Right ventricle myocardium inferior (tissue), 1 donor: ENCODE data around the gene ZNF208. TPM values are rescaled to one million over a fixed set of nuclear protein-coding genes. Genes with fewer than 3 reads are reported as not detected.
A peak's percentile ranks its signal among the peaks of the same experiment; 100 is the strongest.
"Not testable (repeated sequence)": the region's sequence is repeated elsewhere in the genome, so short reads cannot be mapped to it uniquely, and the experiment has no call there.

Experiments used
- ATAC-seq: fragments of 200-7000 bp; cut with Tn5 transposase; one replicate; pipeline ENCODE4 v1.9.1; 2020; ENCODE audit warnings: mild to moderate bottlenecking, moderate library complexity
- DNase-seq: peaks from one replicate; pipeline ENCODE4 v3.0.0; 2021; ENCODE audit errors: missing footprints
- intact Hi-C: fragments of 100-400 bp; cut with DNase I; formaldehyde crosslinking; loops from one replicate; pipeline ENCODE4 v1.11.0; 2022
- long read RNA-seq: library from polyadenylated mRNA; unstranded; transcript quantifications from one replicate; pipeline ENCODE4 v2.0.0, GENCODE V29; 2021
- total RNA-seq: library from RNA; stranded (reverse); fragmentation: NEBNext Ultra II Directional; extraction: Animal tissue kit (Norgen Biotek cat#: 25700); gene quantifications from one replicate; pipeline ENCODE4 v1.2.1, GENCODE V29; 2021
- donor health status: DM: no; HTN: yes; CAD: no; lungs with severe emphysema.

ZNF208 gene
- total RNA-seq = 23.6 TPM
- long read RNA-seq, partial matches to known transcripts = 0 of 5 reads
- long read RNA-seq, other reads (novel, unspliced or antisense) = 3 of 5 reads

DNA sequence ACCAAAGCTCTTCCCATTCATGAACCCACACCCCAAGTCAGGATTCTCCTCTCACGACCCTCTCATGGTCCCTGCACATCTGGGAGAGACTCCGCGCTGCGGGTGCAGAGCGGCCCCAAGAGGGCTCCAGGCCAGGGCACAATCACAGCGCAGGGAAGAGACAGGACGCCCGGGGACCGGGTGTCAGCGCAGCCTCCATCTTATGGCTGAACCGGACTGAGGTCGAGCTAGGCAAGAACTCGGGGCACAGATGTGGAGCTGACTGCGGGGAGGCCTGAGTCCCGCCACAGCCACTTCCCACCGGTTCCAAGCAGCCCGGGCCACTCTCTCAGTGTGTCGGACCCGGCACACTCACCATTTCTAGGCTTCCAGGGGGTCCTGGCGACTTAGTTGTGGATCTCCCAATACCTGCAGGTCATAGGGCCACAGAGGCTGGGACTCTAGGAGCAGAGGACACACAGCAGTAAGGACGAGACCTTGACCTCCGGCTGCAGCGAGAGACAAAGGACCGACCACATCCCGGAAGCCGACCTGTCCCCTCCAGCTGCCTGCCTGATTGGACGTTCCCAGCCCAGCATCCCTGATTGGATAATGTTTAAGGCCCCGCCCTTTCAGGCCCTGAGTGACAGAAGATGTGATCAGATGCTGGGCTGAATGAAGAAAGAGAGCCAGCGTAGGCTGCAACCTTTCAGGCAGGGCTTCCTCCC is at the start of gene ZNF208:
Gene ZNF208 (minus strand): TSS at position 507 of the 707 bp plus-strand sequence. CDS start 149 bp downstream, at position 358.
- peak; percentile 98 for ATAC-seq
- peak; percentile 70 for DNase-seq
- intact Hi-C loops = not testable (repeated sequence)

DNA sequence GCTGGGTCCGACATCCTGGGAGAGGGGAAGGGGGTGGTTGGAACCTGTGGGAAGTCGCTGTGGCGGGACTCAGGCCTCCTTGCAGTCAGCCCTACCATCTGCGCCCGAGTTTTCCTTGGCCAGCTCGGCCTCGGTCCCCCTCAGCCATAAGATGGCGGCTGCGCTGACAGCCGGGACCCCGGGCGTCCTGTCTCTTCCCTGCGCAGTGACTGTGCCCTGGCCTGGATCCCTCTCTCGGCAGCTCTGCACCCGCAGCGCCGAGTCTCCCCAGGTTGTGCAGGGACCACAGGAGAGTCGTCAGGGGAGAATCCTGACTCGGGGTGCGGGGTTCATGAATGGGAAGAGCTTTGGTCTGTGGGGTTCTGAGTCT is 41.9 kb upstream of the ZNF208 start:
- peak; percentile 40 for ATAC-seq
- no peak for DNase-seq
- intact Hi-C loops = no loop called here

DNA sequence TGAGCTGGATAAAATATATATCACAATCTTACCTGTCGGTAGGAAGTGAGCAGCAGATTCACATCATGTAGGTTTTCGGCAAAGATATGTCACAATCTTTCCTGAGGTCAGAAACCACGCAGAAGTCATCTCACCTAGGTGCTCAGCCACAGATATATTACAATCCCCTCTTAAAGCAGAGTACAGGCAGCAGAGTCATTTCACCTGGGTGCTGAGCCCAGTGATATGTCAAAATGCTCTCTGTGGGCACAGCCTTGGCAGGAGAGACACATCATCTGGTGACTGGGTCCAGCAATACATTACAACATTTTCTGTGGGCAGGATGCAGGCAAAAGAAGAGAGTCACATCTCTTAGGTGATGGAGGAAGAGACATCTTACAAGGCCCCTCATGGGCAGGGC is 30.4 kb upstream of the ZNF208 start:
- intact Hi-C loops, DNase-seq, ATAC-seq: not testable (repeated sequence)

DNA sequence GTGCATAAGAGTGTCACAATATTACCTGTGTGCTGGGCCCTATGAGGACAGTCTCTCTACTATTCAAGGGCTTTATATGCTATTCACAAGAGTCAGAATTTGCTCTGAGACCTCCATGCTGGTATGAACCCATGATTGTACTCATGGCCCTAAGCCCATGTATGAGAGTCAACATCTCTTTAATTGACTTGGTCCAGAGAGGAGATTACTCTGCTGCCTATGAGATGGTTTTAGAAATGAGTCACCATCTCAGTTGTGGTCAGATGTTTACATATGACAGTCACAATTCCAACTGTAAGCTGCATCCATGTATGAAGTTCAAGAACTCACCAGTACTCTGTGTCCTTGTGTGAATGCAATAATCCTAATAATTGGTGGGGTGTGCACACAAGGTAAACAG is 19.9 kb upstream of the ZNF208 start:
- no peak for DNase-seq
- ATAC-seq = no peak
- intact Hi-C loops = no loop called here

DNA sequence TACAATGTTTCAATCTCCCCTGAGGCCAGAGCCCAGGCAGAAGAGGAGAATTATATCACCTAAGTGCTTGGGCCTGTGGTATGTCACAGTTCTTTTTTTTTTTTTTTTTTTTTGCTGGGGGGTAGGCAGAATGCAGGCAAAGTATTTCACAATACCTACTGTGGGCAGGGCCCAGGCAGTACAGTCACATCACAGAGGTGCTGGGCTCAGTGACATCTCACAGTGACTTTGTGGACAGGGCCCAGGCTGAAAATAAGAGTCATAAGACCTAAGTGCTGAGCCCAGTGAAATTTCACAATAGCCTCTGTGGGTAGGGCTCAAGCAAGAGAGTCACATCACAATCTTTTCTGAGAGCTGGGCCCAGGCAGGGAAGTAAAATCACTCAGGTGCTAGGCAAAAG is 15.9 kb upstream of the ZNF208 start:
- peak; percentile 37 for ATAC-seq
- intact Hi-C loops = no loop called here
- no peak for DNase-seq

GRCh38 chr19:22025539-22025938 is 14.8 kb upstream of the ZNF208 start:
- DNase-seq, ATAC-seq, intact Hi-C loops: not testable (repeated sequence)

GRCh38 chr19:21970466-21970865 is 40.3 kb downstream of the ZNF208 start:
- no peak for ATAC-seq
- DNase-seq = no peak
- intact Hi-C loops = no loop called here

DNA sequence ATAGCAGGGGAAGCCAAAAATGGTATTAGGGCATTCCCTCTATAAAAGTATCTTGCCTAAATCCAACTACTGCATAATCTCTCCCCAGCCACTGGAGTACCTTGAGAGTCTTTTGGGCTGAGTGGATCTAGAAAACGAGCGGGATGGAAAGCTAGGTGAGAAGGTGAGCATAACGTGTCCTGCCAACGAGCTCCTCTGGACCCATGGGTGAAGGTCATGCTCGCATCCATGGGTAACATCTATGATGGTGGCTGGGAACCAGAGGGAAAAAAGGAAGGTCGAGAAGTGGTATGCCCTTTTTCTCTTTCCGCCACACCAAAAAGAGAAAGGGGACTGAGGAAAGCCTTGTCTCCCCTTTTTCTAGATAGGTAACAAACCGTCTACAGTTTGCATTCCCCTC is 63.0 kb downstream of the ZNF208 start:
- intact Hi-C loops = no loop called here
- DNase-seq (no peak), ATAC-seq (no peak)

DNA sequence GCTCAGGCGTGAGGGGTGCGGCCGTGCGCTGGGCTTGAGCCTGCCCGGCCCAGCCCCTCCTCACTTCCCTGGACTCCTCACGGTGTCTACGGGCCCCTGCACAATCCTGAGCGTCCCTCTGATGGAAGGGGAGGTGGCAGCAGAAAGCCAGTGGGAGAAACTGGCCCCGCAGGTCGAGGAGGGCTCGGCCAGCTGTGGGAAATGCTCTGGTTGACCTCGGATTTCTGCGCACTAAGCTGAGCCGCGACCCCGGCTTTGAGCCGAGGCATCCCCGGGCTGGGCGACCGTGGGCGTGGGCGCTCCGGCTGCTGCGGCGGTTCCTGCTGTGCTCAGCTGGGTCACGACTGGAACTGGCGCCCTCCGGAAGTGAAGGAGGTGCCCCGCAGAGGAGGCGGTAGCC is 70.1 kb downstream of the ZNF208 start:
- no peak for DNase-seq
- intact Hi-C loops = no loop called here
- ATAC-seq = no peak

DNA sequence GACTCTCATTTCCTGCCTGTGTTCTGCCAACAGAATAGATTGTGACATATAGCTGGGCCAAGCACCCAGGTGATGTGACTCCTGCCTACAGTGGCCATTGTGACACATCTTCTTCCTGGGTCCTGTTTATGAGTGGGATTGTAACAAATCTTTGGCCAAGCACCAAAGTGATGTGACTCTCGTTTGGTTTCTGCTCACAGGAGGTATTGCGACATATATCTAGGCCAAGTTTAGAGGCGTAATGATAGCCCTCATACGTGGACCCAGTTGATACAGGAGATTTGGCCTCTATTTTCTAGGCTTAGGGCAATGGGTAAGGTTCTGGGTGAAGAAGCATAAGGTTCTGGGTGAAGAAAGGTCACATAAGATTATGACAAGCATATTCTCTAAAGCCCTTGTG is 76.2 kb downstream of the ZNF208 start:
- no peak for DNase-seq
- ATAC-seq = no peak
- intact Hi-C loops = no loop called here

DNA sequence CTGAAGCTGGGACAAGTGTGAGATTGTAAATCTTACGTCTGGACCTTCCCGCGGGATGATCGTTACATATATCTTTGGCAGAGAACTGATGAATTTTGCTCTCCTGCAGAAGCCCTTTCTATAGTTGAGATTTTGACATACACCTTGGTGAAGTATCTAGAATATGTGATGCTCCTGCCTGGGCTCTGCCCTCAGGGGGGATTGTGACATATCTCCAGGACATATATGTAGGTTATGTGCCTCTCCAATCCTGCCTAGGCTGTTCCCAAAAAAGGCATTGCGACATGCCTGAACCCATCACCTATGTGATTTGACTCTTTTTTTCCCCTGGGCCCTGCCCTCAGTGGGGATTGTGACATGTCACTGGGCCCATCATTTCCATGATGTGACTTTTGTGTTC is 76.6 kb downstream of the ZNF208 start:
- no peak for ATAC-seq
- intact Hi-C loops = no loop called here
- DNase-seq = no peak

DNA sequence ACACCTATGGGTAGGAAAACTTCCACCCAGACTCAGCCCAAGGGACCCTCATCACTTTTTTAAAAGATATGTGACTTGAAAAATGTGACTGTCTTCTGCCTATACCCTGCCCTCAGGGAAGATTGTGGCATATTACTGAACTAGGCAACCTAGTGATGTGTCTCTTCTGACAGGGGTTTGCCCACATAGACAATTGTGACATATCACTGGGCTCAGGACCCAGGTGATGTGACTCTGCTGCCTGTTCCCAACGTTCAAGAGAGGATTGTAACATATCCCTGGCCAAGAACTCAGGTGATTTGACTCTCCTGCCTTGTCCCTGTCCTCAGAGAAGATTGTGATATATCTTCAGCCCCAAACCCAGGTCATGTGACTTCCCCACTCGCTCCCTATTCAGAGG is 88.5 kb downstream of the ZNF208 start:
- intact Hi-C loops = no loop called here
- ATAC-seq (no peak), DNase-seq (no peak)

DNA sequence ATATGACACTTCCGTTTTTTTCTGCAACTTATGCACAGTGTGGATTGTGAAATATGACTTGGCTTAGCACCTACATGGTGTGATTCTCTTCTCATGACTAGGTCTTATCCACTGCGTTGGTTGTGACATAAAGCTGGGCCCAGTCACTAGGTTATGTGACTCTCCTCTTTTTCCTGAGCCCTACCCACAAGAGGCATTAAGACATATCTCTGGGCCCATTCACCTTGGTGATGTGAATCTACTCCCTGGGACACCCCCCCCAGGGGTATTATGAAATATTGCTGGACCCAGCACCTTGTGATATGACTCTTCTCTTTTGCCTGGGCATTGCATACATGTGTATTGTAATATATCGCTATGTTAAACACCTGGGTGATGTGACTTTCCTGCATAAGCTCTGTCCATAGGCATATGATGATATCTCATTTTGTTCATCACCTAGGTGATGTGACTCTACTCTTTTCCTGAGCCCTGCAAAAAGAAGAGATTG is 89.0 kb downstream of the ZNF208 start:
- ATAC-seq (no peak), DNase-seq (no peak)
- intact Hi-C loops = no loop called here

DNA sequence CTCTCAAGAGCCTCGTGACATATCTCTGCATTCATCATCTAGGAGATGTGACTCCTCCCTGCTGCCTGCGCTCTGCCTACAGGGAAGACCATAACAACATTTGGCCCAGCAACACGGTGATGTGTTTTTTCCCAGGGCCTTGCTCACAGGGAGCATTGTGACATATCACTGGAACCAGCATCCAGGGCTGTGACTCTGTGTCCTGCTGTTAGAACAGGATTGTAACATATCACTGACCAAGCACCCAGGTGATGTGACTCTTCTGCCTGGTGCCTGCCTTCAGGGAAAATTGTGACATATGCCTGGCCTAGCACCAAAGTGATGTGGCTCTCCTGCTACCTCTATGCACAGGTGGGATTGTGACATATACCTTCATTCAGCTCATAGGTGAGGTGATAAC is 95.3 kb downstream of the ZNF208 start:
- intact Hi-C loops = no loop called here
- no peak for ATAC-seq
- DNase-seq = no peak

GRCh38 chr19:21912654-21913053 is 98.1 kb downstream of the ZNF208 start:
- DNase-seq (no peak), ATAC-seq (no peak)
- intact Hi-C loops = no loop called here

- no peak for DNase-seq
- intact Hi-C loops = no loop called here
- no peak for ATAC-seq
Measured at GRCh38 chr19:21910318-21910717, 100.4 kb downstream of the ZNF208 start.

- ATAC-seq (no peak), DNase-seq (no peak)
- intact Hi-C loops = no loop called here
Measured at GRCh38 chr19:21908066-21908465, 102.7 kb downstream of the ZNF208 start.

- no peak for DNase-seq
- intact Hi-C loops = no loop called here
- no peak for ATAC-seq
Measured at GRCh38 chr19:21907516-21907915, 103.2 kb downstream of the ZNF208 start.

- intact Hi-C loops = no loop called here
- DNase-seq = no peak
- no peak for ATAC-seq
Measured at GRCh38 chr19:21902571-21902970, 108.2 kb downstream of the ZNF208 start.

GRCh38 chr19:21901861-21902260 is 108.9 kb downstream of the ZNF208 start:
- intact Hi-C loops = no loop called here
- no peak for DNase-seq
- ATAC-seq = no peak

- DNase-seq = no peak
- intact Hi-C loops = no loop called here
- ATAC-seq = no peak
Measured at GRCh38 chr19:21900401-21900800, 110.3 kb downstream of the ZNF208 start.
